NAMALWA (cell line): Measurements from ENCODE around the gene PSMG3.

ENCODE experiments used
- DNase-seq: peaks from one replicate; pipeline ENCODE4 v3.0.0-alpha.2; 2015; ENCODE audit warnings: low spot score

PSMG3 gene

GRCh38 chr7:1579481-1580421 is 9.9 kb upstream of the PSMG3 start:
- peak; percentile 84 for DNase-seq

- DNase-seq: no peak
Measured at GRCh38 chr7:1578513-1578912, 8.7 kb upstream of the PSMG3 start.

- no peak for DNase-seq
Measured at GRCh38 chr7:1576521-1577253, 6.9 kb upstream of the PSMG3 start.

- DNase-seq: no peak
Measured at GRCh38 chr7:1575809-1576208, 6.0 kb upstream of the PSMG3 start.

- DNase-seq: no peak
Measured at GRCh38 chr7:1572111-1572822, 2.4 kb upstream of the PSMG3 start.

GRCh38 chr7:1569440-1569832 is 396 bp downstream of the PSMG3 start:
- no peak for DNase-seq

GRCh38 chr7:1569016-1569415 is 816 bp downstream of the PSMG3 start:
- no peak for DNase-seq

- DNase-seq: no peak
Measured at GRCh38 chr7:1567896-1568510, 1.8 kb downstream of the PSMG3 start.

GRCh38 chr7:1567049-1567771 is 2.6 kb downstream of the PSMG3 start:
- no peak for DNase-seq

GRCh38 chr7:1566687-1567048 is 3.2 kb downstream of the PSMG3 start:
- no peak for DNase-seq

- DNase-seq: no peak
Measured at GRCh38 chr7:1564603-1565022, 5.2 kb downstream of the PSMG3 start.

- DNase-seq: no peak
Measured at GRCh38 chr7:1563981-1564602, 5.7 kb downstream of the PSMG3 start.

GRCh38 chr7:1562597-1563051 is 7.2 kb downstream of the PSMG3 start:
- DNase-seq: no peak

GRCh38 chr7:1562116-1562515 is 7.7 kb downstream of the PSMG3 start:
- DNase-seq: no peak

- DNase-seq: no peak
Measured at GRCh38 chr7:1561036-1561940, 8.5 kb downstream of the PSMG3 start.

GRCh38 chr7:1560620-1561031 is 9.2 kb downstream of the PSMG3 start:
- no peak for DNase-seq

- DNase-seq: no peak
Measured at GRCh38 chr7:1559626-1560590, 9.9 kb downstream of the PSMG3 start.

GRCh38 chr7:1558841-1559625 is 10.8 kb downstream of the PSMG3 start:
- no peak for DNase-seq
